ENCODE results near the gene PRKG1.

The PRKG1 gene

GRCh38 chr10:51371743-51372142 lies 297.5 kb downstream of the PRKG1 start:
- no peak overlapping the region for H3K4me3 ChIP-seq (ENCODE audit: low read length in 2 of 2)
- H3K9ac ChIP-seq (ENCODE audit: low read depth, low read length, poor library complexity) = no peak overlapping the region
- no peak overlapping the region for H2AFZ ChIP-seq (ENCODE audit: low read length)
- H3K4me1 ChIP-seq (ENCODE audit: control insufficient read depth in 2 of 2, insufficient read depth in 1 of 2, low read depth in 1 of 2, low read length in 2 of 2) = no peaks in the 10 kb centered on the region
- no peak overlapping the region for H2BK12ac ChIP-seq (ENCODE audit: low read length)
- no peak overlapping the region for H4K8ac ChIP-seq (ENCODE audit: low read depth, low read length)
- no peak overlapping the region for H3K4ac ChIP-seq (ENCODE audit: low read length)
- H3K36me3 ChIP-seq (replicated peaks in 1 of 2; ENCODE audit: control insufficient read depth in 2 of 2, insufficient read depth in 2 of 2, low read length in 2 of 2) = no peaks in the 10 kb centered on the region
- no peak overlapping the region for H3K18ac ChIP-seq (ENCODE audit: low read length)
- no peak overlapping the region for H3K4me2 ChIP-seq (ENCODE audit: insufficient read depth, low read length, poor library complexity, severe bottlenecking)
- H2BK5ac ChIP-seq (ENCODE audit: low read length) = no peak overlapping the region
- DNase-seq (ENCODE audit: low spot score) = no peak
- H2BK120ac ChIP-seq (ENCODE audit: low read depth, low read length) = no peak overlapping the region
- H3K23ac ChIP-seq (ENCODE audit: low read depth, low read length, poor library complexity) = no peak overlapping the region
- no peak overlapping the region for H2AK5ac ChIP-seq (ENCODE audit: low read depth, low read length)
- no CpG with 5 or more reads among the region's 2 CpGs for WGBS, 2 donors (ENCODE audit: extremely low coverage in 2 of 2, insufficient read length in 2 of 2, insufficient replicate concordance in 1 of 2)
- no peaks in the 10 kb centered on the region for H3K27me3 ChIP-seq (ENCODE audit: control insufficient read depth in 3 of 3, insufficient read depth in 3 of 3, low read depth in 1 of 3, low read length in 3 of 3)
- H3K9me3 ChIP-seq (replicated peaks in 1 of 2; ENCODE audit: control insufficient read depth in 2 of 2, insufficient read depth in 1 of 2, low read depth in 1 of 2, low read length in 2 of 2) = no peaks in the 10 kb centered on the region
- H4K91ac ChIP-seq (ENCODE audit: low read depth, low read length, poor library complexity) = no peak overlapping the region
- H2BK15ac ChIP-seq (ENCODE audit: low read length) = no peak overlapping the region
- no peak overlapping the region for H3K14ac ChIP-seq (ENCODE audit: low read length)
- H3K79me1 ChIP-seq (ENCODE audit: low read depth, low read length) = no peaks in the 10 kb centered on the region
- H3K27ac ChIP-seq (replicated peaks; ENCODE audit: low read length) = no peak overlapping the region

GRCh38 chr10:51375790-51376189 lies 301.5 kb downstream of the PRKG1 start:
- DNase-seq (ENCODE audit: low spot score) = no peak
- no peak overlapping the region for H4K91ac ChIP-seq (ENCODE audit: low read depth, low read length, poor library complexity)
- no peak overlapping the region for H3K14ac ChIP-seq (ENCODE audit: low read length)
- no peak overlapping the region for H3K27ac ChIP-seq (replicated peaks; ENCODE audit: low read length)
- no peaks in the 10 kb centered on the region for H3K27me3 ChIP-seq (ENCODE audit: control insufficient read depth in 3 of 3, insufficient read depth in 3 of 3, low read depth in 1 of 3, low read length in 3 of 3)
- H2BK15ac ChIP-seq (ENCODE audit: low read length) = no peak overlapping the region
- H2AFZ ChIP-seq (ENCODE audit: low read length) = no peak overlapping the region
- no peak overlapping the region for H3K4me2 ChIP-seq (ENCODE audit: insufficient read depth, low read length, poor library complexity, severe bottlenecking)
- H3K4me1 ChIP-seq (ENCODE audit: control insufficient read depth in 2 of 2, insufficient read depth in 1 of 2, low read depth in 1 of 2, low read length in 2 of 2) = peaks cover 0 to 5% of the 10 kb centered on the region in 2 donors
- no peak overlapping the region for H3K9ac ChIP-seq (ENCODE audit: low read depth, low read length, poor library complexity)
- no peak overlapping the region for H2AK5ac ChIP-seq (ENCODE audit: low read depth, low read length)
- H3K79me1 ChIP-seq (ENCODE audit: low read depth, low read length) = no peaks in the 10 kb centered on the region
- H3K23ac ChIP-seq (ENCODE audit: low read depth, low read length, poor library complexity) = no peak overlapping the region
- H3K4me3 ChIP-seq (ENCODE audit: low read length in 2 of 2) = no peak overlapping the region
- H4K8ac ChIP-seq (ENCODE audit: low read depth, low read length) = no peak overlapping the region
- no peak overlapping the region for H3K18ac ChIP-seq (ENCODE audit: low read length)
- no peaks in the 10 kb centered on the region for H3K36me3 ChIP-seq (replicated peaks in 1 of 2; ENCODE audit: control insufficient read depth in 2 of 2, insufficient read depth in 2 of 2, low read length in 2 of 2)
- WGBS, 2 donors (ENCODE audit: extremely low coverage in 2 of 2, insufficient read length in 2 of 2, insufficient replicate concordance in 1 of 2) = no CpG with 5 or more reads among the region's 2 CpGs
- no peak overlapping the region for H2BK120ac ChIP-seq (ENCODE audit: low read depth, low read length)
- H2BK5ac ChIP-seq (ENCODE audit: low read length) = no peak overlapping the region
- H3K4ac ChIP-seq (ENCODE audit: low read length) = no peak overlapping the region
- H2BK12ac ChIP-seq (ENCODE audit: low read length) = no peak overlapping the region
- H3K9me3 ChIP-seq (replicated peaks in 1 of 2; ENCODE audit: control insufficient read depth in 2 of 2, insufficient read depth in 1 of 2, low read depth in 1 of 2, low read length in 2 of 2) = no peaks in the 10 kb centered on the region

DNA sequence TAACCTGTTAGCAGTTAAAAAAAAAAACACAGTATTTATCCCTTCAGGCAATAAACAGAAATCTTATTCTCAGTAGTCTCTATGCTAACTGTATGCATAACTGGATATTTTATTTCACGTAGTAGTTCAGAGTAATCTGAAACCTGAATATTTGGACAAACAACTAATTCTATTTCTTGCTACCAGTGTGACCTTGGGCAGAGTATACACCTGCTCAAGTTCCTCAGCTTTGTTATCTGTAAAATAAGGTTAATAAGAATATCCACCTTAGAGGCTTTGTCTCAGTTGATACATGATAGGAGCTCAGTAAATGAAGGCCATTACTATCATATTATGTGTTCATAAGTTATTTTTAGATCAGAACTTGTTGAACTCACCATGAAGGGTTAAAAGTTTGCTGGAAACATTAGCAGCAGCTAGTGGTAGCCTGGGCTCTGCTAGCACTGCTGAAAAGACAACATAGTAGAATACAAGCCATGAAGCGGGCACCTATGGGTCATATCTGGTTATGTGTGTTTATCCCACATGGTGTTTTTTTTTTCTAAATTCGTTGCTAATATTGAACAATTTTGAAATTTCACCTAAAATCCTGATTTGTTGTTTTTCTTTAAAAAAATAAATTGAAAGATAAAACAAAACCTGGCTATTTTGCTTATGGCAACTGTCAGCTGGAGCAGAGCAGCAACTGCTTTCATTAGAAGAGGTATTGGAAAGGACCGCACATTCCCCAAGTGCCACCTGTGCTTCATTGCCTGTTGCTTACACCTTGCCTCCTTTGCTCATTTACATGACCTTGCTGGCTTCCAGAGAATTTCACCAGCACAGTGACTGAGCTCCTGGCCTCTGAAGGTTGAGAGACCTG lies 303.0 kb downstream of the PRKG1 start:
- peaks cover 0 to 5% of the 10 kb centered on the region in 2 donors for H3K4me1 ChIP-seq (ENCODE audit: control insufficient read depth in 2 of 2, insufficient read depth in 1 of 2, low read depth in 1 of 2, low read length in 2 of 2)
- no peaks in the 10 kb centered on the region for H3K36me3 ChIP-seq (replicated peaks in 1 of 2; ENCODE audit: control insufficient read depth in 2 of 2, insufficient read depth in 2 of 2, low read length in 2 of 2)
- H3K27ac ChIP-seq (replicated peaks; ENCODE audit: low read length) = no peak overlapping the region
- H3K79me1 ChIP-seq (ENCODE audit: low read depth, low read length) = no peaks in the 10 kb centered on the region
- no peak overlapping the region for H2AFZ ChIP-seq (ENCODE audit: low read length)
- no peak overlapping the region for H4K91ac ChIP-seq (ENCODE audit: low read depth, low read length, poor library complexity)
- H3K18ac ChIP-seq (ENCODE audit: low read length) = no peak overlapping the region
- H2BK12ac ChIP-seq (ENCODE audit: low read length) = no peak overlapping the region
- no peak overlapping the region for H3K14ac ChIP-seq (ENCODE audit: low read length)
- H3K4ac ChIP-seq (ENCODE audit: low read length) = no peak overlapping the region
- no peak for DNase-seq (ENCODE audit: low spot score)
- no peak overlapping the region for H2BK120ac ChIP-seq (ENCODE audit: low read depth, low read length)
- no peak overlapping the region for H2BK5ac ChIP-seq (ENCODE audit: low read length)
- H4K8ac ChIP-seq (ENCODE audit: low read depth, low read length) = no peak overlapping the region
- no peak overlapping the region for H3K4me2 ChIP-seq (ENCODE audit: insufficient read depth, low read length, poor library complexity, severe bottlenecking)
- no peak overlapping the region for H3K23ac ChIP-seq (ENCODE audit: low read depth, low read length, poor library complexity)
- no peak overlapping the region for H2BK15ac ChIP-seq (ENCODE audit: low read length)
- no peak overlapping the region for H2AK5ac ChIP-seq (ENCODE audit: low read depth, low read length)
- H3K9me3 ChIP-seq (replicated peaks in 1 of 2; ENCODE audit: control insufficient read depth in 2 of 2, insufficient read depth in 1 of 2, low read depth in 1 of 2, low read length in 2 of 2) = no peaks in the 10 kb centered on the region
- no peaks in the 10 kb centered on the region for H3K27me3 ChIP-seq (ENCODE audit: control insufficient read depth in 3 of 3, insufficient read depth in 3 of 3, low read depth in 1 of 3, low read length in 3 of 3)
- H3K4me3 ChIP-seq (ENCODE audit: low read length in 2 of 2) = no peak overlapping the region
- WGBS, 2 donors (ENCODE audit: extremely low coverage in 2 of 2, insufficient read length in 2 of 2, insufficient replicate concordance in 1 of 2) = no CpG with 5 or more reads among the region's 4 CpGs
- H3K9ac ChIP-seq (ENCODE audit: low read depth, low read length, poor library complexity) = no peak overlapping the region

DNA sequence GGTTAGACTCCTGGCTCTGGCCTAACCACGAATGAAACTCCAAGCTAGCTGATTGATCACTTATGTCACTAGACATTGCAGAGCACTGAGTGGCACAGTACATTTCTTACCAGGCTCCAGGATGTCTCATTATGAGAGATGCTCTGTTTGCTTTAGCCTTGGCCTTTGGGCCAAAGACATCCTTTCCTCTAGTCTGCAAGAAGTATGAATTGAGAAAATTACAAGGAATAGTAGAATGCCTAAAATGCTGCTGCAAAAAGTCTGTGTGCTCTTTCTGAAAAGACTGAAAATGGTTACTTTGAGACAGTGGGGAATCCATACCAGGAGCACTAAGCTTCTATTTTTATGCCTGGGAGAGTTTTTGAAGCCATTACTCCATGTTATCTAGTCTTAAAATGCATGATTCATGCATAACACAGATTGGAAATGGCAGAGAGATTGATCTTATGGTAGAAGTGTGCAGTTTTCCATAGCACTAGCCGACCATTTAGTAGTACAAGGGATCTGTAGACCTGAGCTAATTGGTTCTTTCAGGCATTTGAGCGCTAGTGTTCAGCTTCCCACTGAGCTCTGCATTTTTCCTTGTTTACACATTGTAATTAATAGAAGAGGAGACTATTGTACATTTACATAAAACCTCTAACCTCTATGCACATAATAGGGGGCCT lies 303.8 kb downstream of the PRKG1 start:
- no CpG with 5 or more reads among the region's 3 CpGs for WGBS, 2 donors (ENCODE audit: extremely low coverage in 2 of 2, insufficient read length in 2 of 2, insufficient replicate concordance in 1 of 2)
- Histone ChIP-seq H2BK15ac (ENCODE audit: low read length) (no peak overlapping the region), H3K18ac (ENCODE audit: low read length) (no peak overlapping the region), H2BK120ac (ENCODE audit: low read depth, low read length) (no peak overlapping the region), H2BK12ac (ENCODE audit: low read length) (no peak overlapping the region), H3K9me3 (replicated peaks in 1 of 2; ENCODE audit: control insufficient read depth in 2 of 2, insufficient read depth in 1 of 2, low read depth in 1 of 2, low read length in 2 of 2) (no peaks in the 10 kb centered on the region), H3K4ac (ENCODE audit: low read length) (no peak overlapping the region), H3K4me1 (ENCODE audit: control insufficient read depth in 2 of 2, insufficient read depth in 1 of 2, low read depth in 1 of 2, low read length in 2 of 2) (peaks cover 0 to 5% of the 10 kb centered on the region in 2 donors), H2AK5ac (ENCODE audit: low read depth, low read length) (no peak overlapping the region), H3K4me3 (ENCODE audit: low read length in 2 of 2) (no peak overlapping the region), H3K79me1 (ENCODE audit: low read depth, low read length) (no peaks in the 10 kb centered on the region), H4K91ac (ENCODE audit: low read depth, low read length, poor library complexity) (no peak overlapping the region), H3K36me3 (replicated peaks in 1 of 2; ENCODE audit: control insufficient read depth in 2 of 2, insufficient read depth in 2 of 2, low read length in 2 of 2) (no peaks in the 10 kb centered on the region), H4K8ac (ENCODE audit: low read depth, low read length) (no peak overlapping the region), H3K27me3 (ENCODE audit: control insufficient read depth in 3 of 3, insufficient read depth in 3 of 3, low read depth in 1 of 3, low read length in 3 of 3) (no peaks in the 10 kb centered on the region), H3K4me2 (ENCODE audit: insufficient read depth, low read length, poor library complexity, severe bottlenecking) (no peak overlapping the region), H3K23ac (ENCODE audit: low read depth, low read length, poor library complexity) (no peak overlapping the region), H2AFZ (ENCODE audit: low read length) (no peak overlapping the region), H3K27ac (replicated peaks; ENCODE audit: low read length) (no peak overlapping the region), H3K9ac (ENCODE audit: low read depth, low read length, poor library complexity) (no peak overlapping the region), H3K14ac (ENCODE audit: low read length) (no peak overlapping the region), H2BK5ac (ENCODE audit: low read length) (no peak overlapping the region)
- no peak for DNase-seq (ENCODE audit: low spot score)
